Measurements from ENCODE around the gene PSMD5.

Gene PSMD5

DNA sequence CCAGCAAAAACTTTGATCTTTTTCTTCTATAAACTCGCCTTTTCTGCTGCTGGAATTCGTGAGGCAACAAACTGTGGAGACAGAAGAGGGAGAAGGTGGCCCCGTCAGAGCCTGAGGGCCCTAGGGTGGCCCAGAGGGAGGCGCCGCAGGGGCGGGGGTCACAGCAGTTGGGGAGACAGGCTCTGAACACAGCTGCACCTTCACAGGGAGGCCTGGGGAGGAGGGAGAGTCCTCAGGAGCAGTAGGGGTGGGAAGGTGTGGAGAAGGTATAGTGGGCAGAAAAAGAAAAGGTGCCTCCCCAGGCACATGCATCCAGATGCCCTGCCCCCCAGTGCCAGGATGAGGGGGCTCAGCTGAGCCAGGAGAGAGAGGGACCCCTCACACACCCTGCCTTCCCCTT, 19.2 kb upstream of the PSMD5 start:
- H3K27me3 ChIP-seq (ENCODE audit: low read length) = no peaks in the 10 kb centered on the region
- no peaks in the 10 kb centered on the region; the same call in 1 of the 2 replicates for H3K36me3 ChIP-seq (ENCODE audit: low read length)
- H3K4me2 ChIP-seq (ENCODE audit: low read depth, low read length, poor library complexity, severe bottlenecking) = no peak overlapping the region
- H3F3A ChIP-seq (ENCODE audit: insufficient read depth) = no peaks in the 10 kb centered on the region
- no peak for TF ChIP-seq EZH2phosphoT487 (conservative IDR thresholded peaks at IDR 0.05; ENCODE audit: low read length)
- TF ChIP-seq, protein P1, sequence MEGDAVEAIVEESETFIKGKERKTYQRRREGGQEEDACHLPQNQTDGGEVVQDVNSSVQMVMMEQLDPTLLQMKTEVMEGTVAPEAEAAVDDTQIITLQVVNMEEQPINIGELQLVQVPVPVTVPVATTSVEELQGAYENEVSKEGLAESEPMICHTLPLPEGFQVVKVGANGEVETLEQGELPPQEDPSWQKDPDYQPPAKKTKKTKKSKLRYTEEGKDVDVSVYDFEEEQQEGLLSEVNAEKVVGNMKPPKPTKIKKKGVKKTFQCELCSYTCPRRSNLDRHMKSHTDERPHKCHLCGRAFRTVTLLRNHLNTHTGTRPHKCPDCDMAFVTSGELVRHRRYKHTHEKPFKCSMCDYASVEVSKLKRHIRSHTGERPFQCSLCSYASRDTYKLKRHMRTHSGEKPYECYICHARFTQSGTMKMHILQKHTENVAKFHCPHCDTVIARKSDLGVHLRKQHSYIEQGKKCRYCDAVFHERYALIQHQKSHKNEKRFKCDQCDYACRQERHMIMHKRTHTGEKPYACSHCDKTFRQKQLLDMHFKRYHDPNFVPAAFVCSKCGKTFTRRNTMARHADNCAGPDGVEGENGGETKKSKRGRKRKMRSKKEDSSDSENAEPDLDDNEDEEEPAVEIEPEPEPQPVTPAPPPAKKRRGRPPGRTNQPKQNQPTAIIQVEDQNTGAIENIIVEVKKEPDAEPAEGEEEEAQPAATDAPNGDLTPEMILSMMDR (IDR thresholded peaks at IDR 0.05; ENCODE audit: insufficient read depth, low read length, poor library complexity, severe bottlenecking) = no peak
- no peak overlapping the region for H3K9ac ChIP-seq (ENCODE audit: low read length)
- H4K20me1 ChIP-seq (ENCODE audit: low read depth, low read length) = no peaks in the 10 kb centered on the region
- H3K9me3 ChIP-seq (ENCODE audit: insufficient read depth, low read length) = no peaks in the 10 kb centered on the region
- H3K9me2 ChIP-seq (replicated peaks; ENCODE audit: insufficient read depth, low read length) = no peaks in the 10 kb centered on the region
- H3K27ac ChIP-seq (ENCODE audit: low read depth, low read length) = no peak overlapping the region
- H2AFZ ChIP-seq (ENCODE audit: low read depth, low read length, severe bottlenecking) = no peak overlapping the region
- no peak overlapping the region for H3K4me3 ChIP-seq (ENCODE audit: insufficient read depth, low read length, poor library complexity, severe bottlenecking)
- no peaks in the 10 kb centered on the region for H3K79me2 ChIP-seq (ENCODE audit: insufficient read depth, low read length)

DNA sequence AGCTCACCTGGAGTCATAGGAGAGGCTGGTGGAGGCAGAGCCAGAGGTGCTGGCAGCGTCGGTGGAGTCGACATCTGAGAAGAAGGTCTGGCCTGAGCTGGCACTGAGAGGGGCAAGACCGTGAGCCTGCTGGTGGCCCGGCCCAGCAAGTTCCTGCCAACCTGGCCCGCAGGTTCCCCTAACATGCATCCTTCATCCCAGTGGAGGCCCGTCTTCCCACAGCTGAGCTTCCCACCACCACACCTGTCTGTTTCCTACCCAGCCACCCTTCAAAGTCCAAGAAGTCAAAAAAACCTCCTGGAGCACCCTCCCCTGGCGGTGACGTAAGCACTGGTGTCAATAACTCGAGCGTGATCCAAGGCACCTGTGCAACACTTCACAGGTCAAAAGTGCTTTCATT, 17.4 kb upstream of the PSMD5 start:
- Histone ChIP-seq H3K4me2 (ENCODE audit: low read depth, low read length, poor library complexity, severe bottlenecking) (no peak overlapping the region), H3K9ac (ENCODE audit: low read length) (no peak overlapping the region), H2AFZ (ENCODE audit: low read depth, low read length, severe bottlenecking) (no peak overlapping the region), H4K20me1 (ENCODE audit: low read depth, low read length) (no peaks in the 10 kb centered on the region), H3K4me3 (ENCODE audit: insufficient read depth, low read length, poor library complexity, severe bottlenecking) (no peak overlapping the region), H3K9me2 (replicated peaks; ENCODE audit: insufficient read depth, low read length) (no peaks in the 10 kb centered on the region), H3K27me3 (ENCODE audit: low read length) (no peaks in the 10 kb centered on the region), H3F3A (ENCODE audit: insufficient read depth) (peaks cover 3% of the 10 kb centered on the region; the same call in 1 of the 2 replicates), H3K9me3 (ENCODE audit: insufficient read depth, low read length) (no peaks in the 10 kb centered on the region), H3K79me2 (ENCODE audit: insufficient read depth, low read length) (no peaks in the 10 kb centered on the region), H3K27ac (ENCODE audit: low read depth, low read length) (no peak overlapping the region), H3K36me3 (ENCODE audit: low read length) (no peaks in the 10 kb centered on the region)
- TF ChIP-seq, protein P1 (IDR thresholded peaks at IDR 0.05; ENCODE audit: insufficient read depth, low read length, poor library complexity, severe bottlenecking) = no peak
- no peak for TF ChIP-seq EZH2phosphoT487 (conservative IDR thresholded peaks at IDR 0.05; ENCODE audit: low read length)

GRCh38 chr9:120859361-120859760, 16.6 kb upstream of the PSMD5 start:
- Histone ChIP-seq H3K79me2 (ENCODE audit: insufficient read depth, low read length) (no peaks in the 10 kb centered on the region), H3K9me2 (replicated peaks; ENCODE audit: insufficient read depth, low read length) (no peaks in the 10 kb centered on the region), H2AFZ (ENCODE audit: low read depth, low read length, severe bottlenecking) (no peak overlapping the region), H3K9ac (ENCODE audit: low read length) (no peak overlapping the region), H3K36me3 (ENCODE audit: low read length) (no peaks in the 10 kb centered on the region), H4K20me1 (ENCODE audit: low read depth, low read length) (no peaks in the 10 kb centered on the region), H3K4me2 (ENCODE audit: low read depth, low read length, poor library complexity, severe bottlenecking) (no peak overlapping the region), H3K27ac (ENCODE audit: low read depth, low read length) (no peak overlapping the region), H3K9me3 (ENCODE audit: insufficient read depth, low read length) (no peaks in the 10 kb centered on the region), H3K4me3 (ENCODE audit: insufficient read depth, low read length, poor library complexity, severe bottlenecking) (no peak overlapping the region), H3F3A (ENCODE audit: insufficient read depth) (peaks cover 10% of the 10 kb centered on the region; the same call in 1 of the 2 replicates), H3K27me3 (ENCODE audit: low read length) (no peaks in the 10 kb centered on the region)
- no peak for TF ChIP-seq EZH2phosphoT487 (conservative IDR thresholded peaks at IDR 0.05; ENCODE audit: low read length)
- TF ChIP-seq, protein P1 (IDR thresholded peaks at IDR 0.05; ENCODE audit: insufficient read depth, low read length, poor library complexity, severe bottlenecking) = no peak

Measured in SU-DHL-6 (cell line).